Measurements from ENCODE around the gene ZNF91.
"Not testable (repeated sequence)": the region's sequence is repeated elsewhere in the genome, so short reads cannot be mapped to it uniquely, and the experiment has no call there.

The ZNF91 gene

GRCh38 chr19:23395041-23395721, at the start of gene ZNF91:
ZNF91 (minus strand) TSS chr19:23395471; CDS start chr19:23395354, 117 bp downstream.
- peak; percentile 99 for DNase-seq

DNA sequence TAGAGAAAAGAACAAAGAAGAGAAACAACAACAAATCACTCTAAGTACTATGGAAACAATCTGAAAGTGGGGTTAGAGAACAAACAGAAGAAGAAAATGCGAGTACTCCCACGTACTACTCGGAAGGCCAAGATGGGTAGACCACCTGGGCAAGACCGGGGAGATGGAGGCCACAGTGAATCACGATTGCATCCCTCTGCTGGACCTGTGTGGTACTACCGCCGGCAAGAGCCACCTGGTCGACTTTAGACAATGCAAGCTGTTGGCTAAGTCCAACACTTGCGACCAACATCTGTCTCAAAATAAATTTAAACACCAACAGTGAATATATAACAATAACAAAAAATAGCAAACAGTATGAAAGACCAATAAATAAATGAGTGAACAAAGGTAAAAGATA, 45.5 kb upstream of the ZNF91 start:
- no peak for DNase-seq

GRCh38 chr19:23440207-23440606, 44.9 kb upstream of the ZNF91 start:
- no peak for DNase-seq

GRCh38 chr19:23439623-23440022, 44.4 kb upstream of the ZNF91 start:
- no peak for DNase-seq

DNA sequence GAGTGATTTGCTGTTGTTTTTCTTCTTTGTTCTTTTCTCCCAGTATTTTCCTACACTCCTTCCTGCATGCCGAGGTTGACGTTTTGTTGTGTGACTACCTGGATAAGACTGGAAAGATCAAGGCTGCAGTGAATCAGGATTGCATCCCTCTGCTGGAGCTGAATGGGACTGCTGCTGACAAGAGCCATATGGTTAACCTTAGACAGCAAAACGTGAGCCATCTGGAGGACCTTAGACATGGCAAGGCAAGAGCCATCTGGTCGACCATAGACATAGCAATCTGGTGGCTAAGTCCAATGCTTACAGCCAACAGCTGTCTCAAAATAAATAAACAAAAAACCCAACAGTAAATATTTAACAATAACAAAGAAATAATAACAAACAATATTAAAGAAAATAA, 42.6 kb upstream of the ZNF91 start:
- DNase-seq, result no peak

DNA sequence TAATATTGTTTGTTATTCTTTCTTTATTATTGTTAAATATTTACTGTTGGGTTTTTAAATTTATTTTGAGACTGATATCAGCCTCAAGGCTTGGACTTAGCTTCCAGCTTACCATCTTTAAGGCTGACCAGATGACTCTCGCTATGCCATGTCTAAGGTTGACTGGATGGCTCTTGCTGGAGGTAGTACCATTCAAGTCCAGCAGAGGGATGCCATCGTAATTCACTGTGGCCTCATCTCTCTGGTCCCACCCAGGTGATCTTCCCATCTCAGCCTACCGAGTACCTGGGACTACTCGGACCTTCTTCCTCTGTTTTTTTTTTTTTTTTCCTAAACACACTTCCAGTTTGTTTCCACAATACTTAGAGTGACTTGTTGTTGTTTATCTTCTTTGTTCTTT, 41.7 kb upstream of the ZNF91 start:
- DNase-seq, result no peak

DNA sequence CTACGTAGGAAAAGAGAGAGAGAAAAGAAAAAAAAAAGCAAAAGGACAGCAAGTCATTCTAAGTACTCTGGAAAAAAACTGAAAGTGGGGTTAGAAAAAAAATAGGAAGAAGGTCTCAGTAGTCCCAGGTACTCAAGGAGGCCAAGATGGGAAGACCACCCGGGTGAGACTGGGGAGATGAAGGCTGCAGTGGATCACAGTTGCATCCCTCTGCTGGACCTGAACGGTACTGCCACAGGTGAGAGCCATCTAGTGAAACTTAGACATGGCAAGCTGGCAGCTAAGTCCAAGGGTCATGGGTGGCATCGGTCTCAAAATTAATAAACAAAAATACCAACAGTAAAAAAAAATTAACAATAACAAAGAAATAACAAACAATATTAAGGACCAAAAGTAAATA, 41.0 kb upstream of the ZNF91 start:
- DNase-seq, result no peak

DNA sequence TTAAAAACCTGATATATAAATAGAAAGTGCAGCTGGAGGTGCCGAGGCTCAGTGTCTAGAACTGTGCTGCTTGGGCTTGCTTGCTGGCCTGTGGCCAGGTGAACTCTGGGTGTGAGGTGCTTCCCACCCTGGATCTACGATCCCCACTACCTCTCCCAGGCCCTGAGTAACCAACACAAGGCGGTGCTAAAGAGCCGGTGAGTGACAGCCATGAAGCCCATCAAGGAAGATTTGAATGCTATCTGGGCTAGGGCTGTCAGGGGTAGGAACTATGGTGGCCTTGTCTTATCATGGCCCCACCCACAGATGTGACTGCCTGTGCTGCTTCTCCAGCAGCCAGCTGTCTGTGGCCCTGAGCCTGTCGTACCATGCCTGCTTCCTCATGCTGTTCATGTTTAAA, 25.6 kb upstream of the ZNF91 start:
- no peak for DNase-seq

DNA sequence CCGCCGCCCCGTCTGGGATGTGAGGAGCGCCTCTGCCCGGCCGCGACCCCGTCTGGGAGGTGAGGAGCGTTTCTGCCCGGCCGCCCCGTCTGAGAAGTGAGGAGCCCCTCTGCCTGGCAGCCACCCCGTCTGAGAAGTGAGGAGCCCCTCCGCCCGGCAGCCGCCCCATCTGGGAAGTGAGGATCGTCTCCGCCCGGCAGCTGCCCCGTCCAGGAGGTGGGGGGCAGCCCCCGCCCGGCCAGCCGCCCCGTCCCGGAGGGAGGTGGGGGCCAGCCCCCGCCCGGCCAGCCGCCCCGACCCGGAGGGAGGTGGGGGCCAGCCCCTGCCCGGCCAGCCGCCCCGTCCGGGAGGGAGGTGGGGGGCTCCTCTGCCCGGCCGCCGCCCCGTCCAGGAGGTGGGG, 24.0 kb upstream of the ZNF91 start:
- not testable (repeated sequence) for DNase-seq

GRCh38 chr19:23415561-23416191, 20.4 kb upstream of the ZNF91 start:
- DNase-seq, result no peak

DNA sequence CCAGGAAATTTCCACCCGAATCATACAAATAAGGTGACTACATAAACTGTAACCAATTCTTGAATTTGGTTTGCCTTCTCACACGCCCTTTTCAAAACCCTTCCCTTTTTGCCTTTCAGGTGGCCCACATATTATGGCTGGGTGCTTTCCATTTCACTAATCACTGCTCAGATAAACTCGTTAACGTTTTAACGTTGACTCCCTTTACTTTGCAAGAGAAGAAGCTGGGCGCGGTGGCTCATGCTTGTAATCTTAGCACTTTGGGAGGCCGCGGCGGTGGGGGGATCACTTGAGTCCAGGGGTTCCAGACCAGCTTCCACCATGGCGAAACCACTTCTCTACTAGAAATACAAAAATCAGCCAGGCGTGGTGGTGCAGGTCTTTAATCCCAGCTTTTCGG, 19.8 kb upstream of the ZNF91 start:
- no peak for DNase-seq

GRCh38 chr19:23410155-23410554, 14.9 kb upstream of the ZNF91 start:
- DNase-seq, result no peak

DNA sequence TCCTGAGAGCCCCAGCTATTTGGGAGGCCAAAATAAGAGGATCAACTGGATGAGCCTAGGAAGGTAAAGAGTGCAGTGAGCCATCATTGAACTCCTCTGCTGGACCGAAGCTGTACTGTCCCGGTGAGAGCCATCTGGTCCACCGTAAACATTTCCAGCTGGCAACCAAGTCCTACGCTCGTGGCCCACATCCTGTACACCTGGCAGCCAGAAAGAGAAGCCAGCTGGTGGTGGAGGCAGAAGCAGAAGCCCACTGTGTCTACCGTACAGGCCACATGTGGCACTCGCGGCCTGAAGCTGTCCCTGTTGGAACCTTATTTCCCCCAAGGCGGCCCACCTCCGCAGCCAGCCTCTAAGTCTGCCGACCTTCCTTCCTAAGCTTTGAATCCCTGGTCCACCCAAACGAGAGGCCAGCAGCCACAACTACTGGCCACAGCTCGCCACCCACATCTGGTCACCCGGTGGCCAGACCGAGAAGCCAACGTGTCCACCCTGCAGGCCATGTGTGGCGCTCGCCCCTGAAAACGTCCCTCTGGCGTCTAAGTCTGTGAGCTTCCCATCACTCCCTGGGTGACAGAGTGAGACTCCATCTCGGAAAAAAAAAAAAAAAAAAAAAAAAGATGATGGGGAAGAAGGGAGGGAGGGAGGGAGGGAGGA, 14.2 kb upstream of the ZNF91 start:
- no peak for DNase-seq

DNA sequence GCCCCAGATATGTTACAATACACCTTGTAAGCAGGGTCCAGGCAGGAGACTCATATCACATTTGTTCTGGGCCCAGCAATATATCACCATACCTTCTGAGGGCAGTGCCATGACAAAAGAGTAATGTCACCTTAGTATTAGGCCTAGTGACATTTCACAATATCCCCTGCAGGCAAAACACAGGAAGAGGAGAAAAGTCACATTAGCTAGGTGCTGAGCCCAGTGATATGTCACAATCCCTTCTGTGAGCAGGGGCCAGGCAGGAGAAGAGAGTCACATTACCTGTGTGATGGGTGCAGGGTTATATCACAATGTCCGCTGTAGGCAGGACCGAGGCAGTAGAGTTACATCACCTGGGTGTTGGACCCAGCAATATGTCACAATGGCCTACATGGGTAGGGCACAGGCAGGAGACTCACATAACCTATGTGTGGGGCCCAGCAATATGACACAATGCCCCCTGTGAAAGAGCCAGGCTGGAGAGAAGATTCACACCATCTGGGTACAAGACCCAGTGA, 12.4 kb upstream of the ZNF91 start:
- DNase-seq, result no peak

- no peak for DNase-seq
Observed at GRCh38 chr19:23406721-23407120, 11.4 kb upstream of the ZNF91 start.

GRCh38 chr19:23406091-23406490, 10.8 kb upstream of the ZNF91 start:
- no peak for DNase-seq

DNA sequence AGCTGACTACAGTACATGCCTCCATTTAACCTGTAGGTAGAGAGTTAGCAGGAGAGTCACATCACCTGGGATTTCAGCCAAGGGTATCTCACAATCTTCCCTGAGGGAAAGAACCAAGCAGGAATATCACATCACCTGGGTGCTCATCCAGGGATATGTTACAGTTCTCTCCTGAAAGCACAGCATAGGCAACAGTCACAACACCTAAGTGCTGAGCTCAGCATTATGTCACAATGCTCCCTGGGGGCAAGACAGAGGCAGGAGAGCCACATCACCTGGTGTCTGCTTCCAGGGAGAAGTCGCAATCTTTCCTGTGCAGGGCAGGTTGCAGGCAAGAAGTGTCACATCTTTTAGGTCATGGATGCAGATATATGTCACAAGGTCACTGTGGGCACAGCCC, 9.4 kb upstream of the ZNF91 start:
- no peak for DNase-seq

DNA sequence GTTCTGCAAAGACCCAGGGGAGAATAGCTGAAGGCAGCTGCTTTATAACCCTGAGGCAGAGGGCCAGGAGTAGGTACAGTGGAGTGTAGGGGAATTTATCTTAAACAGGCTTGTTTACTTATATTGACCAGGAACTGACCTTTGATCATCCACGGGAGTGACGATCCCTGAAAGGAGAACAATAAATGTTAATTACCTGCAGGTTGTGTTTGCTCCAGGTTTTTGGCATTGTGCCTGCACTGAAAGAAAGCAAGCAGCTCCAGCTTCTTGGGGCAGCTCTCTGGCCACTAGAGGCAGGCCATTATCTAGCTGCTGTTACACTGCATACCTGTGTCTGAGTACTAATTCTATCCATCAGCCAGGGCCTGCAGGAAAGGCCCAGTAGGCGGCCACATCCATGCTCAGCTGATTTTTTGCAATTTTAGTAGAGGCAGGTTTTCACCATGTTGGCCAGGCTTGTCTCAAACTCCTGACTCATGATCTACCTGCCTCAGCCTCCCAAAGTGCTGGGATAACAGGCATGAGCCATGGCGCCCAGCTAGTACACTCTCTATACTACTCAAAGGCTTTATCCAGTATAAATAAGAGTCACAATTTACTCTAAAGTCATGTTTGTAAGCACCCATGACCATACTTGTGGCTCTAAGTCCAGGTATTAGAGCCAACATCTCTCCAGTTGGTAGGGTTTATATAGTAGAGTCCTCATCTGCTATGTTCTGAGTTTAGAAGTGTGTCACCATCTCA, 8.5 kb upstream of the ZNF91 start:
- no peak for DNase-seq

DNA sequence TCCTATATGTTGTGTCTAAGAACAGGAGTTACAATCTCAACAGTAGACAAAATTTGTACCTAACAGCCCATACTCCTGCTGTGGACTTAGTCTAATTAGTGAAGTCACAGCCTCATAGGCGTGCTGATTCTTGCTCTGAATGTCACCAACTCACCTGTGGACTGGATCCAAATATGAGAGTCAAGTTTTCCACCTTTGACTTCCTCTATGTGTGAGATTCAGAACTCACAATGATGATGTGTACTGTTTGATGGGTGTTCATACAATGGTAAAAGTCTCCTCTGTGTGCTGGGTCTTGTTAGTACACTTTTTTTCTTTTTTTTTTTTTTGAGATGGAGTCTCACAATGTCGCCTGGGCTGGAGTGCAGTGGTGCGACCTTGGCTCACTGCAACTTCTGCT, 7.8 kb upstream of the ZNF91 start:
- no peak for DNase-seq

DNA sequence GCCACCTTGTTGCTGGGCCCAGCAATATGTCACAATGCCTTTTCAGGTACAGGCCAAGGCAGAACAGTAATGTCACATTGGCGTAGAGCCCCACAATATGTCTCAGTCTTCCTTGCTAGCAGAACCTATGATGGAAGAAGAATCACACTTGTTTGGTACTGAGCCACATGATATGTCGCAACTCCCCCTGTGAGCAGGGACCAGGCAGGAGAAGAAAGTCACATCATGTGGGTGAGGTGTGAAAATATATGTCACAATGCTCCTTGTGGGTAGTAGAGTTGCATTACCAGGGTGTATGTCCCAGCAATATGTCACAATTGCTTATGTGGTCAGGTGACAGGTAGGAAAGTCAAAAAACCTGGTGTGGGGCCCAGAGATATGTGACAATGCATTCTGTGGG, 7.1 kb upstream of the ZNF91 start:
- peak; percentile 21 for DNase-seq

DNA sequence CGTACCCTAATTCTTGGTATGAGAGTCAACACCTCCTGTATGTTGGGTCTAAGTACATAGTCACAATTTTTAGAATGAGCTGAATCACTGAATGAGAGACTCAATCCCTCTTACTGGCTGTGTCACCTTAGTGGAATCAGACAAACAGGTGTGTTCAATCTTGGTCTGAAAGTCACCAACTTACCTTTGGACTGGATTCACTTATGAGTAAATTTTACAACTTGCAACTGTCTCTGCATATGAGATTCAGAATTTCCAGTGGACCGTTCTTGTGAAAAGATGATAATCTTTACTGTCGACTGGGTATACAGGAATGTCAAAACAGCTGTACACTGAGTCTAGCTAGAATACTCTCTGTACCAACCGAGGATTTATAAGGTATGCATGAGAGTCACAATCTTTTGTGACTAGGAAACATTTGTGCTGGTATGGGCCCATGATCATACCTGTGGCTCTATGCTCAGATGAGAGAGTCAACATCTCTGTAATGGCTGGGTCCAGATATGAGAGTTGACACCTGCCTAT, 5.9 kb upstream of the ZNF91 start:
- DNase-seq, result no peak

GRCh38 chr19:23399443-23399842, 4.2 kb upstream of the ZNF91 start:
- DNase-seq, result no peak

GRCh38 chr19:23395722-23396117, 449 bp upstream of the ZNF91 start:
- not testable (repeated sequence) for DNase-seq

Measured in MV-4-11 (cell line).